Measurements from ENCODE around the gene AIP. TPM values are rescaled to one million over a fixed set of nuclear protein-coding genes. Genes with fewer than 3 reads are reported as not detected.
A peak's percentile ranks its signal among the peaks of the same experiment; 100 is the strongest.
"Not testable (repeated sequence)": the region's sequence is repeated elsewhere in the genome, so short reads cannot be mapped to it uniquely, and the experiment has no call there.

The AIP gene
- total RNA-seq, 2 donors from 2014 or later = 45.3 to 57.9 TPM

DNA sequence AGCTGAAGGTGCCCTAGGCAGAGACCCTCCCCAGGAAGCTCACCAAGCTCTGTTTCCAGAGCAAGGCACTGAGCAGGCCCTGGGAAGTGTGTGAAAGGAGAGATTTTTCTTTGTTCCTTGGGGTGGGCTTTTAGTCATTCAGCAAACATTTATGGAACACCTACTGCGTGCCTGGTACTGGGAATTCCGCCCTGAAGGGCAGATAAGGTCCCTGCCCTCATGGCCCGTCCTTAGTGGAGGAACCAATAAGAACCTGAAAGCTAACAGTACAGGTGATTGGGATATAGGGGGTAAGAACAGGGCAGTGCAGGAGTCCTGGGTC is 17.7 kb upstream of the AIP start:
- Histone ChIP-seq H3K36me3 (no peaks in the 10 kb centered on the region), H3K9me3 (no peaks in the 10 kb centered on the region), H3K27ac (peak overlapping the region; percentile 94), H3K27me3 (no peaks in the 10 kb centered on the region), H3K4me3 (peak overlapping the region; percentile 63), H3K9ac (ENCODE audit: low read depth in 2 of 2, low read length in 2 of 2) (peak overlapping the region; percentile 64 to 72), H3K4me1 (peaks cover 18% of the 10 kb centered on the region)
- intact Hi-C loops (cut with DNase I) = no loop called here
- peak; percentile 37 for DNase-seq
- TF ChIP-seq CTCF (IDR thresholded peaks at IDR 0.05) = no peak

DNA sequence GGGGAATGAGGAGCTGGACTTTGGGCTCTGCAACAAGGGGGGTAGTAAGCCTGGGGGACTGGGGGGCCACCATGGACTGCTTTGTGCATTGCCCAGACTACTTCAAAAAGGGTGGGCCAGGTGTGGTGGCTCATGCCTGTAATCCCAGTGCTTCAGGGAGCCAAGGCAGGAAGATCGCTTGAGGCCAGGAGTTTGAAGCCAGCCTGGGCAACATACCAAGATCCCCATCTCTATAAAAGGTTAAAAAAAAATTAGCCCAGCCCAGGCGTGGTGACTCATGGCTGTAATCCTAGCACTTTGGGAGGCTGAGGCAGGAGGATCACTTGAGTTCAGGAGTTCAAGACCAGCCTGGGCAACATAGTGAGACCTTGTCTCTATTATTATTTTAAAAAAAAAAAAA is 17.3 kb upstream of the AIP start:
- intact Hi-C loops (cut with DNase I); H3K27me3 ChIP-seq; H3K36me3 ChIP-seq; H3K9me3 ChIP-seq: not testable (repeated sequence)
- peaks cover 18% of the 10 kb centered on the region for H3K4me1 ChIP-seq
- DNase-seq = peak; percentile 44
- peak overlapping the region; percentile 94 for H3K27ac ChIP-seq
- peak overlapping the region in 1 of 2 donors; percentile 64 for H3K9ac ChIP-seq (ENCODE audit: low read depth in 2 of 2, low read length in 2 of 2)
- peak overlapping the region; percentile 63 for H3K4me3 ChIP-seq

DNA sequence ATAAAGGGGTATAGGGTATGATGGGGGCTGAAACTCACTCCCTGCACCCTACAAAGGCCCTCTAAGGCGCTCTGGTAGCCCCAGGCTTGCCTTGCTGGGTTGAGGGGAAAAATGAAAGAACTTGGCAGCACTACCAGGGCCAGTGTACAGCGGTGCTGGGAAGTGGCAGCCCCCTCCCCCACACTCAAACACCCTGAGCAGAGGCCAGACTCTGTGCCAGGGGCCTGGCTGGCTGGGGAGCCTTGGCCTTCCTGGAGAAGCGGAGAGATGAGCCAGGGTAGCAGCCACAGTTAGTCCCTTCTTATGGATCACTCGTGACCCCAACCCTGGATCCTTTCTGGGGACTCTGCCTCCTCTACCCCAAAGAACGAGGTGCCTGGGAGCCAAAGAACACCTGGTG is 16.5 kb upstream of the AIP start:
- no peak for TF ChIP-seq CTCF (IDR thresholded peaks at IDR 0.05)
- H3K9me3 ChIP-seq = no peaks in the 10 kb centered on the region
- peak overlapping the region in 1 of 2 donors; percentile 40 for H3K9ac ChIP-seq (ENCODE audit: low read depth in 2 of 2, low read length in 2 of 2)
- peak overlapping the region; percentile 15 for H3K27ac ChIP-seq
- H3K27me3 ChIP-seq = no peaks in the 10 kb centered on the region
- intact Hi-C loops (cut with DNase I) = no loop called here
- no peak overlapping the region for H3K4me3 ChIP-seq
- H3K4me1 ChIP-seq = peaks cover 18% of the 10 kb centered on the region
- no peak for DNase-seq
- no peaks in the 10 kb centered on the region for H3K36me3 ChIP-seq

DNA sequence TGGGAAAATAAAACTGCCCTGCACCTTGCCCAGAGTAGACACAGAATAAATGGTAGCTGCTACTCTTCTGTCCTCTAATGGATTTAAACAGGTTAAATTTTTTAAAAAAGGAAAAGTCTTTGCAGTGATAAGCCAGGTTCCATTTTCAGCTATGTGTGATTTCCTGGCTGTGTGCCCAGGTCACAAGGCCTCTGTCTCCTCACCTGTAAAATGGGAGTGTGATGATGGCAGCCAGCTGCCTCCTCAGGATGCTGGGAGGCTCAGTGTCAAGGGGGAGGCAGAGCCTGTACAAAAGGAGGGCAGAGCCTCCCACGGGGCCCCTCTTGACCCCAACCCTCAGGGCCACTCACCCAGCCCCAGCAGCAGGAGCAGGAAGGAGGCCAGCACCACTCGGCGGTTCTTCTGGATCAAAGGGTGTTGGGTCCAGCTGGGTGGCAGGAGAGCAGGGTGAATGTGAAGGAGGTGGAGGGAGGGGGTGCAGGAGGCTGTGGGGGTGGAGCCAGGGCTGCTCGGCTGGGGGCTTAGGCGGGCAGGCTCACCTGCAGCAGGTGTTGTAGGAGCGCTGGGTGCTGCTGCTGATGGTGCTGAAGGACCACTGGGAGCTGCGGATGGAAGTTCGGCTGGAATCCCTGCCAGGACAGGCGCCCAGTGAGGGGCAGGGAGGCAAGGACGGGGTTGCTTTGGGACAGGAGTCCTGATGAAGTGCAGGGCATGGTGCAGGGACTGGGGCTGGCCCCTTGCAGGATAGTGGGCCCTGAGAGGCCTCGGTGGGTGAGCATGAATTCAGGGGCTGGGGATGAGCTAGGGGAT is 15.7 kb upstream of the AIP start:
- Histone ChIP-seq H3K27ac (peak overlapping the region; percentile 90), H3K4me3 (no peak overlapping the region), H3K36me3 (no peaks in the 10 kb centered on the region), H3K9me3 (no peaks in the 10 kb centered on the region), H3K4me1 (peaks cover 18% of the 10 kb centered on the region), H3K9ac (ENCODE audit: low read depth in 2 of 2, low read length in 2 of 2) (peak overlapping the region in 1 of 2 donors; percentile 94), H3K27me3 (no peaks in the 10 kb centered on the region)
- no peak for TF ChIP-seq CTCF (IDR thresholded peaks at IDR 0.05)
- no peak for DNase-seq
- intact Hi-C loops (cut with DNase I) = no loop called here

- peak overlapping the region; percentile 75 to 94 for H3K9ac ChIP-seq (ENCODE audit: low read depth in 2 of 2, low read length in 2 of 2)
- H3K9me3 ChIP-seq = no peaks in the 10 kb centered on the region
- intact Hi-C loops (cut with DNase I) = no loop called here
- no peak for TF ChIP-seq CTCF (IDR thresholded peaks at IDR 0.05)
- peak overlapping the region; percentile 90 for H3K27ac ChIP-seq
- peaks cover 18% of the 10 kb centered on the region for H3K4me1 ChIP-seq
- no peaks in the 10 kb centered on the region for H3K36me3 ChIP-seq
- H3K27me3 ChIP-seq = no peaks in the 10 kb centered on the region
- peak overlapping the region; percentile 97 for H3K4me3 ChIP-seq
- DNase-seq = peak; percentile 87
Measured at GRCh38 chr11:67468056-67468455, 14.8 kb upstream of the AIP start.

- TF ChIP-seq CTCF (IDR thresholded peaks at IDR 0.05) = no peak
- H3K36me3 ChIP-seq = no peaks in the 10 kb centered on the region
- peak overlapping the region; percentile 90 for H3K27ac ChIP-seq
- no peaks in the 10 kb centered on the region for H3K9me3 ChIP-seq
- H3K9ac ChIP-seq (ENCODE audit: low read depth in 2 of 2, low read length in 2 of 2) = peak overlapping the region; percentile 75 to 94
- H3K4me3 ChIP-seq = peak overlapping the region; percentile 97
- intact Hi-C loops (cut with DNase I) = no loop called here
- peaks cover 18% of the 10 kb centered on the region for H3K4me1 ChIP-seq
- no peaks in the 10 kb centered on the region for H3K27me3 ChIP-seq
- DNase-seq = no peak
Measured at GRCh38 chr11:67468456-67468758, 14.4 kb upstream of the AIP start.

Measured in colonic mucosa (tissue), 4 donors.